GM12891 (cell line): Measurements from ENCODE around the gene NTNG1.

Source experiments
- PAX5 ChIP-seq: IDR thresholded peaks from 2 replicates; pipeline ENCODE4 v1.6.1; 2011; ENCODE audit warnings: low read length, moderate library complexity, mild to moderate bottlenecking; ENCODE audit not compliant: insufficient read depth, severe bottlenecking
- POLR2A ChIP-seq: IDR thresholded peaks from 2 replicates; pipeline ENCODE4 v1.6.1; 2011; ENCODE audit warnings: low read depth, low read length, control low read depth
- POLR2AphosphoS5 ChIP-seq: IDR thresholded peaks from 2 replicates; pipeline ENCODE4 v1.6.1; 2011; ENCODE audit warnings: low read depth, low read length, control low read depth
- POU2F2 ChIP-seq: IDR thresholded peaks from 2 replicates; pipeline ENCODE4 v1.6.1; 2011; ENCODE audit warnings: low read depth, mild to moderate bottlenecking, control low read depth, low read length, moderate library complexity
- SPI1 ChIP-seq: IDR thresholded peaks from 2 replicates; pipeline ENCODE4 v1.6.1; 2011; ENCODE audit warnings: low read depth, low read length, control low read depth
- TAF1 ChIP-seq: IDR thresholded peaks from 2 replicates; pipeline ENCODE4 v1.6.1; 2011; ENCODE audit warnings: low read depth, low read length, control low read depth

DNA sequence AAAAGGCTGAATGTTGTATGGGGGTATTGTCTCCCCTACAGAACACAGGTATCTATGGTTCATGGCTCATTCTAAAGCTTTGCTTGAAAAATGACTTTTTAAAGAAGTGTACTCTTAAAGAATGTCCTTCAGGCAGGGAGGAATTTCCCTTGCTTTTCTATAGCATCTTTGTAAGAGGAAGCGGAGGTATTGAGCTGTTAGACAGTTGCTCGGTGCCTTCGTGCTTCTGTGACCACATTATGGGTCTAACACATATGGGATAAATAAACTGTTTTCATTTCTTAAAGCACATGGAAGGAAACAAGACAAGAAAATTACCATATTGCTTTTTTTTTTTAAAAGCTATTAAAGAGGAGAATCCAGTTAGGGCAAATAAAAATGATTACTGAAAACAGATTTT lies 182.9 kb downstream of the NTNG1 start:
- TF ChIP-seq POLR2A (no peak), POLR2AphosphoS5 (no peak), TAF1 (no peak), SPI1 (0 out of 2 replicates have a peak, but pooled peaks have one; percentile 5), PAX5 (no peak), POU2F2 (no peak)
